Erythroblast (primary cell): ENCODE data around the gene CCDC28A.
A peak's percentile ranks its signal among the peaks of the same experiment; 100 is the strongest.

Experiments used
- GATA1 ChIP-seq: IDR thresholded peaks from 2 replicates; pipeline ENCODE4 v1.6.1; 2011; ENCODE audit warnings: low read depth, mild to moderate bottlenecking, control low read depth, low read length, moderate library complexity
- POLR2A ChIP-seq: IDR thresholded peaks from 2 replicates; pipeline ENCODE4 v1.6.1; 2011; ENCODE audit warnings: mild to moderate bottlenecking, low read length

- TF ChIP-seq POLR2A = peak; percentile 69
- TF ChIP-seq GATA1 = no peak
Observed at GRCh38 chr6:138773177-138774091, at the start of gene CCDC28A.
